Measurements from ENCODE around the gene GALNT16.

GALNT16 gene

DNA sequence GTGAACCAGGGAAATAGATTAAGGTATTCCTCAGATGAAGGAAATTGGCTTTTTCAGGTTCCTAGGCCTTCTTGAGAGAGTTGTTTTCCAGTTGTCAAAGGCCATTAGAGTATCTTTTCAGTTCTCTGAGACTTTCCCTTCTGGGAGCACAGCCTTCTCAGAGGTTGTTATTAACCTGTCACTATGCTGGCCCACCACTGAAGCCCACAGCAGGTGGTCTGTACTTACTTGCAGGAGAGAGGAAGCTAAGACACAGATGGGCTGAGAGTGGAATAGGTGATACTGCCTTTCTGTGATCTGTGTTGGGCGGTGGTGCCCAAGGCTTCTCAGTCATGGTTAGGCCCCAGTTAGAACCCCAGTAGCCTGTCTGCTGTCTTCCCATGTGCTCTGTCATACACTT lies 22.8 kb upstream of the GALNT16 start:
- TF ChIP-seq REST (IDR thresholded peaks at IDR 0.05; ENCODE audit: insufficient read depth in 1 of 2, low read depth in 2 of 2, low read length in 2 of 2) (no peak), POLR2AphosphoS5 (IDR thresholded peaks at IDR 0.05; ENCODE audit: low read depth, low read length) (no peak), FOXP2 (optimal IDR thresholded peaks at IDR 0.05; ENCODE audit: borderline replicate concordance, extremely low read depth, extremely low read length, insufficient read depth) (no peak), TAF1 (IDR thresholded peaks at IDR 0.05; ENCODE audit: borderline replicate concordance, insufficient read depth, low read length) (no peak), SIN3A (IDR thresholded peaks at IDR 0.05; ENCODE audit: borderline replicate concordance, insufficient read depth, low read length) (no peak)

DNA sequence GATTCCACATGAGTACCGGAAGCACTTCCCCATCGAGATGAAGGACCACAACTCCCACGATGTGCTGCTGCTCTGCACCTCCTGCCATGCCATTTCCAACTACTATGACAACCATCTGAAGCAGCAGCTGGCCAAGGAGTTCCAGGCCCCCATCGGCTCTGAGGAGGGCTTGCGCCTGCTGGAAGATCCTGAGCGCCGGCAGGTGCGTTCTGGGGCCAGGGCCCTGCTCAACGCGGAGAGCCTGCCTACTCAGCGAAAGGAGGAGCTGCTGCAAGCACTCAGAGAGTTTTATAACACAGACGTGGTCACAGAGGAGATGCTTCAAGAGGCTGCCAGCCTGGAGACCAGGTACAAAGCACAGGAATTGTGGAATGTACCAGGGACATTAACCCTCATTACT lies 22.4 kb upstream of the GALNT16 start:
- TF ChIP-seq SIN3A (IDR thresholded peaks at IDR 0.05; ENCODE audit: borderline replicate concordance, insufficient read depth, low read length) (no peak), REST (IDR thresholded peaks at IDR 0.05; ENCODE audit: insufficient read depth in 1 of 2, low read depth in 2 of 2, low read length in 2 of 2) (no peak), FOXP2 (optimal IDR thresholded peaks at IDR 0.05; ENCODE audit: borderline replicate concordance, extremely low read depth, extremely low read length, insufficient read depth) (no peak), POLR2AphosphoS5 (IDR thresholded peaks at IDR 0.05; ENCODE audit: low read depth, low read length) (no peak), TAF1 (IDR thresholded peaks at IDR 0.05; ENCODE audit: borderline replicate concordance, insufficient read depth, low read length) (no peak)

- no peak for TF ChIP-seq SIN3A (IDR thresholded peaks at IDR 0.05; ENCODE audit: borderline replicate concordance, insufficient read depth, low read length)
- no peak for TF ChIP-seq TAF1 (IDR thresholded peaks at IDR 0.05; ENCODE audit: borderline replicate concordance, insufficient read depth, low read length)
- no peak for TF ChIP-seq FOXP2 (optimal IDR thresholded peaks at IDR 0.05; ENCODE audit: borderline replicate concordance, extremely low read depth, extremely low read length, insufficient read depth)
Observed at GRCh38 chr14:69238883-69239282, 21.1 kb upstream of the GALNT16 start.

DNA sequence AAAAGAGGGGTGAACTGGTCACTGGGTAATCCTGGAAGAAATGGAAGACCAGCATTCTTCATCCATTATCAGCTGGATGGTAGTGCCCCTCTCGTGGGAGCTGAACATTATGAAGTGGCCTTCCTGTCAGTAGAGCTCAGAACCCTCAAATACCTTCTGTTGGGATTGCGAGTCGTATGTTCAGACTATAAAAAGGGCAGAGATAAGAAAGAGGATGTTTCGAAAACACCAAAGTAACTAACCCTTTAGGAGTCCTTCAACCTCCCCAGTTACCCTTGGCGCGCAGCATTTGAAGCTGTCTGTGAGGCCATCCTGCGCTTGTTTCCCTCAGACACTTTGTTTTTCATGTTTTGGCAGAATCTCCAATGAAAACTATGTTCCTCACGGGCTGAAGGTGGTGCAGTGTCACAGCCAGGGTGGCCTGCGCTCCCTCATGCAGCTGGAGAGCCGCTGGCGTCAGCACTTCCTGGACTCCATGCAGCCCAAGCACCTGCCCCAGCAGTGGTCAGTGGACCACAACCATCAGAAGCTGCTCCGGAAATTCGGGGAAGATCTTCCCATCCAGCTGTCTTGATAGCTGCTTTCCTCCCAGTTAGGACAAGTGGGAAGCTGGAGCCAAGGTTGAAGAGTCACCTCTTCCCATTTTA lies 19.3 kb upstream of the GALNT16 start:
- TF ChIP-seq SIN3A (IDR thresholded peaks at IDR 0.05; ENCODE audit: borderline replicate concordance, insufficient read depth, low read length) (no peak), TAF1 (IDR thresholded peaks at IDR 0.05; ENCODE audit: borderline replicate concordance, insufficient read depth, low read length) (no peak), POLR2AphosphoS5 (IDR thresholded peaks at IDR 0.05; ENCODE audit: low read depth, low read length) (no peak), FOXP2 (optimal IDR thresholded peaks at IDR 0.05; ENCODE audit: borderline replicate concordance, extremely low read depth, extremely low read length, insufficient read depth) (no peak), REST (IDR thresholded peaks at IDR 0.05; ENCODE audit: insufficient read depth in 1 of 2, low read depth in 2 of 2, low read length in 2 of 2) (no peak)

DNA sequence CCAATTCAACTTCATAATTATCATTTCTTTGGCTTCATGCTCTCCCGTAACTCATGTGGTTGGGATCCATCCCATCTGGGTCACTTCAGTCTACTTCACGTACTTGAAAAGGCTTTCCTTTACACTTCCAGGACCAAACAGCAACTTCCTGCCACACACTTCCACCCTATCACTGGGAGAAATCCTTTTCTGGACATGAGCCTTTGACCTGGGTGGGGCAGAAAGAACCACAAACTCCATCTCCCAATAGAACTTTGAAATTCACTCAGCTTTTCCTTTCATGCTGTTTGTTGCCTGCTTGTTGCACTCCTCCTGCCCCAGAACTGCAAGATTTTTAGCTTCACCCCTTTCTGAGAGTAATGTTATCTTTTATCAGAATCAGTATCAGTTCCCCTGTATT lies 18.4 kb upstream of the GALNT16 start:
- TF ChIP-seq TAF1 (IDR thresholded peaks at IDR 0.05; ENCODE audit: borderline replicate concordance, insufficient read depth, low read length) = no peak
- no peak for TF ChIP-seq POLR2AphosphoS5 (IDR thresholded peaks at IDR 0.05; ENCODE audit: low read depth, low read length)
- TF ChIP-seq REST (IDR thresholded peaks at IDR 0.05; ENCODE audit: insufficient read depth in 1 of 2, low read depth in 2 of 2, low read length in 2 of 2) = no peak
- TF ChIP-seq SIN3A (IDR thresholded peaks at IDR 0.05; ENCODE audit: borderline replicate concordance, insufficient read depth, low read length) = no peak
- TF ChIP-seq FOXP2 (optimal IDR thresholded peaks at IDR 0.05; ENCODE audit: borderline replicate concordance, extremely low read depth, extremely low read length, insufficient read depth) = no peak

All from PFSK-1 (cell line).